HepG2 (cell line): ENCODE data around the gene PACS1. TPM values are rescaled to one million over a fixed set of nuclear protein-coding genes. Genes with fewer than 3 reads are reported as not detected.

Source experiments
- CBFB ChIP-seq: sonication (generic); formaldehyde crosslinking; IDR thresholded peaks from 2 replicates; pipeline ENCODE4 v1.4.0; 2020; ENCODE audit warnings: missing genetic modification reagents
- CHD4 ChIP-seq: fragments of 200-600 bp; sonication (generic); IDR thresholded peaks from 2 replicates; pipeline ENCODE4 v1.7.0; 2017; ENCODE audit warnings: mild to moderate bottlenecking, low read length, borderline replicate concordance
- EP300 ChIP-seq, 3 experiments: sonication (generic) in 1 of 3; formaldehyde crosslinking in 1 of 3; IDR thresholded peaks; 2 replicates each; pipeline versions ENCODE4 v1.5.1 to v1.6.1; 2011 to 2020; ENCODE audit warnings: low read depth in 2 of 3, low read length in 2 of 3, borderline replicate concordance in 1 of 3, improper control_type of control experiment in 1 of 3, mild to moderate bottlenecking in 1 of 3, missing genetic modification reagents in 1 of 3, moderate library complexity in 1 of 3
- EZH2 ChIP-seq: conservative IDR thresholded peaks from 2 replicates; pipeline ENCODE4 v1.6.1; 2012; ENCODE audit warnings: mild to moderate bottlenecking, low read depth, low read length, moderate library complexity
- KDM2A ChIP-seq: sonication (generic); formaldehyde crosslinking; IDR thresholded peaks from 2 replicates; pipeline ENCODE4 v1.4.0; 2020; ENCODE audit warnings: low read depth, missing genetic modification reagents, borderline replicate concordance
- KLF13 ChIP-seq: sonication (generic); formaldehyde crosslinking; IDR thresholded peaks from 2 replicates; pipeline ENCODE4 v1.4.0; 2020; ENCODE audit warnings: mild to moderate bottlenecking, missing genetic modification reagents
- MED8 ChIP-seq: sonication (generic); formaldehyde crosslinking; IDR thresholded peaks from 2 replicates; pipeline ENCODE4 v1.8.1; 2023; ENCODE audit warnings: mild to moderate bottlenecking, missing genetic modification reagents; ENCODE audit not compliant: insufficient replicate concordance
- MYNN ChIP-seq: sonication (generic); formaldehyde crosslinking; IDR thresholded peaks from 2 replicates; pipeline ENCODE4 v1.4.0; 2020; ENCODE audit warnings: mild to moderate bottlenecking, low read depth, missing genetic modification reagents
- PHF5A ChIP-seq: IDR thresholded peaks from one replicate; pipeline ENCODE4 v1.6.1; 2018; ENCODE audit warnings: low read depth, missing genetic modification reagents; ENCODE audit not compliant: unreplicated experiment
- RFX5 ChIP-seq: IDR thresholded peaks from 2 replicates; pipeline ENCODE4 v1.6.1; 2011; ENCODE audit warnings: low read depth, low read length, improper control_type of control experiment
- SMARCC2 ChIP-seq: fragments of 450-650 bp; IDR thresholded peaks from 2 replicates; pipeline ENCODE4 v1.6.1; 2017; ENCODE audit warnings: antibody characterized with exemption, mild to moderate bottlenecking
- YEATS4 ChIP-seq: sonication (generic); formaldehyde crosslinking; IDR thresholded peaks from 2 replicates; pipeline ENCODE4 v1.4.0; 2020; ENCODE audit warnings: missing genetic modification reagents, borderline replicate concordance
- YY1 ChIP-seq: IDR thresholded peaks from 2 replicates; pipeline ENCODE4 v1.6.1; 2011; ENCODE audit warnings: low read length, low read depth, moderate library complexity, mild to moderate bottlenecking; ENCODE audit not compliant: insufficient read depth, insufficient replicate concordance
- ZEB1 ChIP-seq: IDR thresholded peaks from 2 replicates; pipeline ENCODE4 v1.6.1; 2012; ENCODE audit warnings: mild to moderate bottlenecking, low read depth, inconsistent platforms; ENCODE audit not compliant: insufficient replicate concordance
- ZNF550 ChIP-seq: sonication (generic); formaldehyde crosslinking; IDR thresholded peaks from 2 replicates; pipeline ENCODE4 v1.4.0; 2020; ENCODE audit warnings: mild to moderate bottlenecking, missing genetic modification reagents, borderline replicate concordance
- ZNF619 ChIP-seq: sonication (generic); formaldehyde crosslinking; IDR thresholded peaks from 2 replicates; pipeline ENCODE4 v1.4.0; 2020; ENCODE audit warnings: mild to moderate bottlenecking, missing genetic modification reagents
- ZNF674 ChIP-seq: sonication (generic); formaldehyde crosslinking; IDR thresholded peaks from 2 replicates; pipeline ENCODE4 v1.5.0; 2020; ENCODE audit warnings: low read depth, mild to moderate bottlenecking, missing genetic modification reagents
- polyA plus RNA-seq, 8 experiments: library from polyadenylated mRNA; depleted of rRNA in 3 of 8; stranded (reverse) in 7 of 8; unstranded in 1 of 8; fragments of >200 nt; fragmentation: Illumina TruSeq in 4 of 8; extraction: Trizol in 4 of 8; gene quantifications; 2 replicates each; pipeline versions ENCODE4 v1.2.1 to v1.2.3, GENCODE V29; 2011 to 2016; ENCODE audit warnings: low read depth in 4 of 8, missing spikeins in 1 of 8, mixed read lengths in 1 of 8; ENCODE audit not compliant: insufficient read depth in 1 of 8
- total RNA-seq, 5 experiments: library from RNA; depleted of rRNA; stranded (reverse); fragments of >200 nt; fragmentation: Illumina TruSeq; extraction: Trizol; gene quantifications; 2 replicates each; pipeline ENCODE4 v1.2.3, GENCODE V29; 2016; ENCODE audit warnings: low read depth in 1 of 5
- TF ChIP-seq, protein P1 (sequence below): sonication (generic); formaldehyde crosslinking; IDR thresholded peaks from 2 replicates; pipeline ENCODE4 v1.4.0; 2020; ENCODE audit warnings: missing genetic modification reagents, mild to moderate bottlenecking, borderline replicate concordance
- TF ChIP-seq, protein P2 (sequence below): sonication (generic); formaldehyde crosslinking; IDR thresholded peaks from 2 replicates; pipeline ENCODE4 v1.4.0; 2020; ENCODE audit warnings: mild to moderate bottlenecking, missing genetic modification reagents
- TF ChIP-seq, protein P3 (sequence below): sonication (generic); formaldehyde crosslinking; IDR thresholded peaks from 2 replicates; pipeline ENCODE4 v1.5.1; 2020; ENCODE audit warnings: mild to moderate bottlenecking, missing genetic modification reagents, moderate library complexity
- TF ChIP-seq, protein P4 (sequence below): IDR thresholded peaks from 2 replicates; pipeline ENCODE4 v1.6.1; 2016; ENCODE audit warnings: low read depth
- TF ChIP-seq, protein P5 (sequence below): conservative IDR thresholded peaks from 2 replicates; pipeline ENCODE4 v1.6.1; 2018; ENCODE audit warnings: missing genetic modification reagents

Gene PACS1
- total and polyA plus RNA-seq, 2 of the 13 experiments (the other 11 are each of a cell fraction or from before 2014, with no cell fraction given), result 7.6 to 8.6 TPM

DNA sequence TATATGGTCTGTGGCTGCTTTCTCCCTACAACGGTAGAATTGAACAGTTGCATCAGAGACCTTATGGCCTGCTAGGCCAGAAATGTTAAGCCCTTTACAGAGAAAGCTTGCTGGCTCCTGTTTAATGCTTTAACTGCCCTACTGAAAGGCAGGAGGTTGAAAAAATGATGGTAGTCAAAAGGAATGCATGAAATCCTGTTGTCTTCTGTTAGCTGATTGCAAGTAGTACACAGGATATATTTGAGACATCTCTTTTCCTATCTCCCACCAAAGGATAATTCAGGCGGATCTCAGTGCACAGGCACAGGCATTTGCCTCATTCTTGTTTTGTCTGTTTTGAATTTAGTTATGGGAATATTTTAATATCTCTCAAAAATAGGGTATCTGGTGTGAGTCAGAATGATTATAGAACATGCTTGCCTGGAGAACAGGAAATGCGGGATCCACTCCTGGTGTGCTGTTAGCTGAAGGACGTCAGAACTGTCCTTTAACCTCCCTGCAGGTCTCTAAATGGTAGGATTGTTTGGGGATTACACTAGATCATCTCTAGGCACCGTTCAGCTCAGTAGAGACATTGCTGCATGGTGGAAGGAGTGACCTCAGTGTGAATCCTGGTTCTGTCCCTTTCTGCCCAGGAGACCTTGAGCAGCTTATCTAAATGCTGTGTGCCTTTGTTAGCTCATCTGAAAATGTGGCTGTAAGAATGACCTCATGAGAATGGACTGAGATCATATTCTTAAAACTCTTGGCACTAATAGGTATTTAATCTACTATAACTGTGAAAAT is 49.5 kb downstream of the PACS1 start (continued):
- no peak for TF ChIP-seq MYNN
- TF ChIP-seq EZH2, result no peak
- TF ChIP-seq ZNF619 (CRISPR knock-in tag), result no peak
- TF ChIP-seq YY1, result no peak
- no peak; the same call in 1 of the 2 replicates for TF ChIP-seq CHD4
- TF ChIP-seq, protein P1, sequence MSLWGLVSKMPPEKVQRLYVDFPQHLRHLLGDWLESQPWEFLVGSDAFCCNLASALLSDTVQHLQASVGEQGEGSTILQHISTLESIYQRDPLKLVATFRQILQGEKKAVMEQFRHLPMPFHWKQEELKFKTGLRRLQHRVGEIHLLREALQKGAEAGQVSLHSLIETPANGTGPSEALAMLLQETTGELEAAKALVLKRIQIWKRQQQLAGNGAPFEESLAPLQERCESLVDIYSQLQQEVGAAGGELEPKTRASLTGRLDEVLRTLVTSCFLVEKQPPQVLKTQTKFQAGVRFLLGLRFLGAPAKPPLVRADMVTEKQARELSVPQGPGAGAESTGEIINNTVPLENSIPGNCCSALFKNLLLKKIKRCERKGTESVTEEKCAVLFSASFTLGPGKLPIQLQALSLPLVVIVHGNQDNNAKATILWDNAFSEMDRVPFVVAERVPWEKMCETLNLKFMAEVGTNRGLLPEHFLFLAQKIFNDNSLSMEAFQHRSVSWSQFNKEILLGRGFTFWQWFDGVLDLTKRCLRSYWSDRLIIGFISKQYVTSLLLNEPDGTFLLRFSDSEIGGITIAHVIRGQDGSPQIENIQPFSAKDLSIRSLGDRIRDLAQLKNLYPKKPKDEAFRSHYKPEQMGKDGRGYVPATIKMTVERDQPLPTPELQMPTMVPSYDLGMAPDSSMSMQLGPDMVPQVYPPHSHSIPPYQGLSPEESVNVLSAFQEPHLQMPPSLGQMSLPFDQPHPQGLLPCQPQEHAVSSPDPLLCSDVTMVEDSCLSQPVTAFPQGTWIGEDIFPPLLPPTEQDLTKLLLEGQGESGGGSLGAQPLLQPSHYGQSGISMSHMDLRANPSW (CRISPR knock-in tag), result no peak
- TF ChIP-seq RFX5, result no peak
- TF ChIP-seq, protein P2, sequence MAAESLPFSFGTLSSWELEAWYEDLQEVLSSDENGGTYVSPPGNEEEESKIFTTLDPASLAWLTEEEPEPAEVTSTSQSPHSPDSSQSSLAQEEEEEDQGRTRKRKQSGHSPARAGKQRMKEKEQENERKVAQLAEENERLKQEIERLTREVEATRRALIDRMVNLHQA, result no peak
- no peak for TF ChIP-seq MED8 (CRISPR knock-in tag)
- TF ChIP-seq PHF5A (CRISPR knock-in tag), result no peak
- TF ChIP-seq, protein P3, sequence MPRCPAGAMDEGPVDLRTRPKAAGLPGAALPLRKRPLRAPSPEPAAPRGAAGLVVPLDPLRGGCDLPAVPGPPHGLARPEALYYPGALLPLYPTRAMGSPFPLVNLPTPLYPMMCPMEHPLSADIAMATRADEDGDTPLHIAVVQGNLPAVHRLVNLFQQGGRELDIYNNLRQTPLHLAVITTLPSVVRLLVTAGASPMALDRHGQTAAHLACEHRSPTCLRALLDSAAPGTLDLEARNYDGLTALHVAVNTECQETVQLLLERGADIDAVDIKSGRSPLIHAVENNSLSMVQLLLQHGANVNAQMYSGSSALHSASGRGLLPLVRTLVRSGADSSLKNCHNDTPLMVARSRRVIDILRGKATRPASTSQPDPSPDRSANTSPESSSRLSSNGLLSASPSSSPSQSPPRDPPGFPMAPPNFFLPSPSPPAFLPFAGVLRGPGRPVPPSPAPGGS (CRISPR knock-in tag), result no peak
- TF ChIP-seq, protein P4, sequence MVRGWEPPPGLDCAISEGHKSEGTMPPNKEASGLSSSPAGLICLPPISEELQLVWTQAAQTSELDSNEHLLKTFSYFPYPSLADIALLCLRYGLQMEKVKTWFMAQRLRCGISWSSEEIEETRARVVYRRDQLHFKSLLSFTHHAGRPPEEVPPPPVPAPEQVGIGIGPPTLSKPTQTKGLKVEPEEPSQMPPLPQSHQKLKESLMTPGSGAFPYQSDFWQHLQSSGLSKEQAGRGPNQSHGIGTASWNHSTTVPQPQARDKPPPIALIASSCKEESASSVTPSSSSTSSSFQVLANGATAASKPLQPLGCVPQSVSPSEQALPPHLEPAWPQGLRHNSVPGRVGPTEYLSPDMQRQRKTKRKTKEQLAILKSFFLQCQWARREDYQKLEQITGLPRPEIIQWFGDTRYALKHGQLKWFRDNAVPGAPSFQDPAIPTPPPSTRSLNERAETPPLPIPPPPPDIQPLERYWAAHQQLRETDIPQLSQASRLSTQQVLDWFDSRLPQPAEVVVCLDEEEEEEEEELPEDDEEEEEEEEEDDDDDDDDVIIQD (CRISPR knock-in tag), result no peak
- 0 out of 4 replicates have a peak, but pooled peaks of 1 of the 2 experiments have one; percentile 11 for TF ChIP-seq EP300 (IDR thresholded peaks at IDR 0.05; ENCODE audit: low read depth in 2 of 2, low read length in 2 of 2)
- no peak; the same call in 1 of the 2 replicates for TF ChIP-seq EP300 (CRISPR knock-in tag; IDR thresholded peaks at IDR 0.05; ENCODE audit: borderline replicate concordance)
- TF ChIP-seq ZNF674 (CRISPR knock-in tag), result no peak
- TF ChIP-seq, protein P5, sequence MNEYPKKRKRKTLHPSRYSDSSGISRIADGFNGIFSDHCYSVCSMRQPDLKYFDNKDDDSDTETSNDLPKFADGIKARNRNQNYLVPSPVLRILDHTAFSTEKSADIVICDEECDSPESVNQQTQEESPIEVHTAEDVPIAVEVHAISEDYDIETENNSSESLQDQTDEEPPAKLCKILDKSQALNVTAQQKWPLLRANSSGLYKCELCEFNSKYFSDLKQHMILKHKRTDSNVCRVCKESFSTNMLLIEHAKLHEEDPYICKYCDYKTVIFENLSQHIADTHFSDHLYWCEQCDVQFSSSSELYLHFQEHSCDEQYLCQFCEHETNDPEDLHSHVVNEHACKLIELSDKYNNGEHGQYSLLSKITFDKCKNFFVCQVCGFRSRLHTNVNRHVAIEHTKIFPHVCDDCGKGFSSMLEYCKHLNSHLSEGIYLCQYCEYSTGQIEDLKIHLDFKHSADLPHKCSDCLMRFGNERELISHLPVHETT, result no peak
- TF ChIP-seq ZEB1, result no peak
- TF ChIP-seq KDM2A, result no peak
- TF ChIP-seq ZNF550, result no peak
- TF ChIP-seq SMARCC2, result no peak
- no peak for TF ChIP-seq CBFB (CRISPR knock-in tag)
- no peak for TF ChIP-seq KLF13
- TF ChIP-seq YEATS4 (CRISPR knock-in tag), result no peak
